ENCODE data around the gene CELF2.
A peak's percentile ranks its signal among the peaks of the same experiment; 100 is the strongest.

Gene CELF2

GRCh38 chr10:11015446-11015934 lies 2.2 kb upstream of the CELF2 start:
- no peak overlapping the region for H3K4ac ChIP-seq (ENCODE audit: low read depth, low read length)
- no peak overlapping the region for H2BK120ac ChIP-seq (ENCODE audit: insufficient read depth, low read length, poor library complexity)
- H3K9ac ChIP-seq (ENCODE audit: low read length) = no peak overlapping the region

GRCh38 chr10:11017000-11017569 lies 587 bp upstream of the CELF2 start:
- no peak overlapping the region for H4K12ac ChIP-seq (ENCODE audit: low read depth, low read length)
- H3K23ac ChIP-seq (ENCODE audit: low read length) = no peak overlapping the region
- H3K27me3 ChIP-seq (ENCODE audit: insufficient read depth, low read length) = peaks cover 7% of the 10 kb centered on the region
- no peak overlapping the region for H3K18ac ChIP-seq (ENCODE audit: low read length)
- H2AFZ ChIP-seq (ENCODE audit: insufficient read depth, low read length, poor library complexity) = no peak overlapping the region
- no peaks in the 10 kb centered on the region for H3K36me3 ChIP-seq (ENCODE audit: control insufficient read depth in 1 of 2, insufficient read depth in 2 of 2, low read length in 2 of 2)
- DNase-seq = no peak
- peak overlapping the region; percentile 11 for H2BK12ac ChIP-seq (ENCODE audit: low read length)
- H3K9me3 ChIP-seq (ENCODE audit: insufficient read depth, low read depth, low read length) = no peaks in the 10 kb centered on the region
- H3K79me2 ChIP-seq (ENCODE audit: control insufficient read depth, insufficient read depth, low read length, poor library complexity) = peaks cover 2% of the 10 kb centered on the region
- WGBS (ENCODE audit: extremely low coverage, insufficient coverage, insufficient read length) = no CpG with 5 or more reads among the region's 19 CpGs
- peak overlapping the region; percentile 86 for H3K4me2 ChIP-seq (ENCODE audit: low read length)
- H2BK120ac ChIP-seq (ENCODE audit: insufficient read depth, low read length, poor library complexity) = no peak overlapping the region
- no peak overlapping the region for H3K4ac ChIP-seq (ENCODE audit: low read depth, low read length)
- no peak overlapping the region for H3K9ac ChIP-seq (ENCODE audit: low read length)
- H3K4me1 ChIP-seq (ENCODE audit: control insufficient read depth in 1 of 2, insufficient read depth in 2 of 2, low read length in 2 of 2) = peaks cover 0 to 3% of the 10 kb centered on the region in 2 experiments
- H3K27ac ChIP-seq (ENCODE audit: low read depth, low read length) = peak overlapping the region; percentile 8
- no peak overlapping the region for H2AK5ac ChIP-seq (ENCODE audit: low read length)
- H3K79me1 ChIP-seq (ENCODE audit: low read length) = peaks cover 7% of the 10 kb centered on the region
- no peak overlapping the region for H4K8ac ChIP-seq (ENCODE audit: low read depth, low read length)
- H3K4me3 ChIP-seq (ENCODE audit: low read depth, low read length) = peak overlapping the region; percentile 60
- peak overlapping the region; percentile 4 for H4K91ac ChIP-seq (ENCODE audit: low read depth, low read length)
- no peak overlapping the region for H3K14ac ChIP-seq (ENCODE audit: low read length)
- H2BK5ac ChIP-seq (ENCODE audit: low read depth, low read length, poor library complexity) = no peak overlapping the region

More at GRCh38 chr10:11015446-11015934, 2.2 kb upstream of the CELF2 start:
- Histone ChIP-seq H2AK5ac (ENCODE audit: low read length) (no peak overlapping the region), H4K91ac (ENCODE audit: low read depth, low read length) (no peak overlapping the region), H3K4me3 (ENCODE audit: low read depth, low read length) (no peak overlapping the region), H3K4me2 (ENCODE audit: low read length) (no peak overlapping the region), H3K27ac (ENCODE audit: low read depth, low read length) (no peak overlapping the region), H3K4me1 (ENCODE audit: control insufficient read depth in 1 of 2, insufficient read depth in 2 of 2, low read length in 2 of 2) (peaks cover 0 to 3% of the 10 kb centered on the region in 2 experiments), H3K14ac (ENCODE audit: low read length) (no peak overlapping the region), H3K79me1 (ENCODE audit: low read length) (peaks cover 7% of the 10 kb centered on the region), H3K36me3 (ENCODE audit: control insufficient read depth in 1 of 2, insufficient read depth in 2 of 2, low read length in 2 of 2) (no peaks in the 10 kb centered on the region), H2BK5ac (ENCODE audit: low read depth, low read length, poor library complexity) (no peak overlapping the region), H4K8ac (ENCODE audit: low read depth, low read length) (no peak overlapping the region), H2BK12ac (ENCODE audit: low read length) (no peak overlapping the region), H3K27me3 (ENCODE audit: insufficient read depth, low read length) (peaks cover 7% of the 10 kb centered on the region), H3K23ac (ENCODE audit: low read length) (no peak overlapping the region), H3K18ac (ENCODE audit: low read length) (no peak overlapping the region), H2AFZ (ENCODE audit: insufficient read depth, low read length, poor library complexity) (no peak overlapping the region), H3K9me3 (ENCODE audit: insufficient read depth, low read depth, low read length) (no peaks in the 10 kb centered on the region), H3K79me2 (ENCODE audit: control insufficient read depth, insufficient read depth, low read length, poor library complexity) (peaks cover 2% of the 10 kb centered on the region), H4K12ac (ENCODE audit: low read depth, low read length) (no peak overlapping the region)
- DNase-seq = no peak
- WGBS (ENCODE audit: extremely low coverage, insufficient coverage, insufficient read length) = no CpG with 5 or more reads among the region's 2 CpGs

- Histone ChIP-seq H3K4ac (ENCODE audit: low read depth, low read length) (no peak overlapping the region), H3K23ac (ENCODE audit: low read length) (no peak overlapping the region), H3K4me2 (ENCODE audit: low read length) (peak overlapping the region; percentile 86), H4K91ac (ENCODE audit: low read depth, low read length) (no peak overlapping the region), H3K14ac (ENCODE audit: low read length) (no peak overlapping the region), H3K9me3 (ENCODE audit: insufficient read depth, low read depth, low read length) (no peaks in the 10 kb centered on the region), H3K79me2 (ENCODE audit: control insufficient read depth, insufficient read depth, low read length, poor library complexity) (peaks cover 2% of the 10 kb centered on the region), H4K8ac (ENCODE audit: low read depth, low read length) (no peak overlapping the region), H2AK5ac (ENCODE audit: low read length) (no peak overlapping the region), H2BK5ac (ENCODE audit: low read depth, low read length, poor library complexity) (no peak overlapping the region), H2AFZ (ENCODE audit: insufficient read depth, low read length, poor library complexity) (peak overlapping the region; percentile 81), H2BK120ac (ENCODE audit: insufficient read depth, low read length, poor library complexity) (no peak overlapping the region), H3K18ac (ENCODE audit: low read length) (no peak overlapping the region), H3K4me1 (ENCODE audit: control insufficient read depth in 1 of 2, insufficient read depth in 2 of 2, low read length in 2 of 2) (peaks cover 0 to 3% of the 10 kb centered on the region in 2 experiments), H4K12ac (ENCODE audit: low read depth, low read length) (no peak overlapping the region), H3K9ac (ENCODE audit: low read length) (no peak overlapping the region), H3K79me1 (ENCODE audit: low read length) (peaks cover 7% of the 10 kb centered on the region), H3K4me3 (ENCODE audit: low read depth, low read length) (peak overlapping the region; percentile 77), H3K27ac (ENCODE audit: low read depth, low read length) (no peak overlapping the region), H2BK12ac (ENCODE audit: low read length) (no peak overlapping the region), H3K36me3 (ENCODE audit: control insufficient read depth in 1 of 2, insufficient read depth in 2 of 2, low read length in 2 of 2) (no peaks in the 10 kb centered on the region), H3K27me3 (ENCODE audit: insufficient read depth, low read length) (peaks cover 7% of the 10 kb centered on the region)
- no CpG with 5 or more reads among the region's 57 CpGs for WGBS (ENCODE audit: extremely low coverage, insufficient coverage, insufficient read length)
- no peak for DNase-seq
These were observed 765 bp downstream of the CELF2 start for GRCh38 chr10:11018432-11018841.

DNA sequence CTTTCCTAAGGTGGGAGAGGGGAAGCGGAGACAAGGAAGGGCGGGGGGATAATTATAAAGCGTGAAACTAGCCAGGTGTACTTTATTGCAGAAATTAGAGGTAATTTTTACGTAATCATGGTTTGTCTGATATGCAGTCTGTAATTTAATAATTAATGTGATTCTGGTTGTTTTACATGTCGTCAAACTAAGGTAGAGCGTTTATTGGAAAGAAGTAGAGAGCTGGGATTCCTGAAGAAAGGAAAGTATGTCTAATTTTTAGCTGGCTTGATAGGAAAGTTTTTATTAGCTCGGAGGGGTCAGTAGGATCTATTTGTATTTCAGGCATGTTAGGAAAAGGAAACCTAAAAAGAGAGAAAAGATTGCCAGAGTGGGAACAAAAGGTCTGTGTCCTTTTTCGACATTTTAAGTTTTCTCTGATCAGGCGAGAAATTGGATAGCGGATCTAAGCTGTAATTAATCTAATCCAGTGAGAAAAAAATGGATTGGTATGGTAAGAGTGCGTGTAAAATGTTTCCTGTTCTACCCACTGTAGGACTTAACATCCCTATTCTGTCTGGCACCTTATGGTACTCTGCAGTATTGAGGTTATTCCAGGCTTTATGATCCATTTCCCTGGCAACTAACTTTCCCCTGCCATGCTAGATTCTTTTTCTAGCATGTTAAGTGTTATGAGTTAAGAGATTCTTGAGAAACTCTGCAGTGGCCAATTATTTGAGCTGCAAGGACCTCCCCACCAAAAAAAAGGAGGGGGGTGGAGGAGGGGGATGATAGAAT lies 1.4 kb downstream of the CELF2 start:
- no peaks in the 10 kb centered on the region for H3K9me3 ChIP-seq (ENCODE audit: insufficient read depth, low read depth, low read length)
- no peak overlapping the region for H3K4me3 ChIP-seq (ENCODE audit: low read depth, low read length)
- no peak overlapping the region for H3K23ac ChIP-seq (ENCODE audit: low read length)
- no peak for DNase-seq
- H3K4me2 ChIP-seq (ENCODE audit: low read length) = peak overlapping the region; percentile 86
- no peak overlapping the region for H4K8ac ChIP-seq (ENCODE audit: low read depth, low read length)
- no peak overlapping the region for H4K91ac ChIP-seq (ENCODE audit: low read depth, low read length)
- no peak overlapping the region for H3K4ac ChIP-seq (ENCODE audit: low read depth, low read length)
- H3K9ac ChIP-seq (ENCODE audit: low read length) = no peak overlapping the region
- H2BK120ac ChIP-seq (ENCODE audit: insufficient read depth, low read length, poor library complexity) = no peak overlapping the region
- H2BK12ac ChIP-seq (ENCODE audit: low read length) = no peak overlapping the region
- no peak overlapping the region for H3K14ac ChIP-seq (ENCODE audit: low read length)
- no CpG with 5 or more reads among the region's 11 CpGs for WGBS (ENCODE audit: extremely low coverage, insufficient coverage, insufficient read length)
- no peaks in the 10 kb centered on the region for H3K36me3 ChIP-seq (ENCODE audit: control insufficient read depth in 1 of 2, insufficient read depth in 2 of 2, low read length in 2 of 2)
- no peak overlapping the region for H2AFZ ChIP-seq (ENCODE audit: insufficient read depth, low read length, poor library complexity)
- peaks cover 7% of the 10 kb centered on the region for H3K27me3 ChIP-seq (ENCODE audit: insufficient read depth, low read length)
- peaks cover 2% of the 10 kb centered on the region for H3K79me2 ChIP-seq (ENCODE audit: control insufficient read depth, insufficient read depth, low read length, poor library complexity)
- H3K4me1 ChIP-seq (ENCODE audit: control insufficient read depth in 1 of 2, insufficient read depth in 2 of 2, low read length in 2 of 2) = peaks cover 0 to 3% of the 10 kb centered on the region in 2 experiments
- H3K18ac ChIP-seq (ENCODE audit: low read length) = no peak overlapping the region
- no peak overlapping the region for H4K12ac ChIP-seq (ENCODE audit: low read depth, low read length)
- H2BK5ac ChIP-seq (ENCODE audit: low read depth, low read length, poor library complexity) = no peak overlapping the region
- no peak overlapping the region for H3K27ac ChIP-seq (ENCODE audit: low read depth, low read length)
- H3K79me1 ChIP-seq (ENCODE audit: low read length) = peaks cover 7% of the 10 kb centered on the region
- H2AK5ac ChIP-seq (ENCODE audit: low read length) = no peak overlapping the region

All from trophoblast cell (in vitro differentiated cells and primary cell).